AG04449 (cell line): ENCODE data around the gene ELOF1.

Experiments used
- CTCF ChIA-PET: fragments of 350-600 bp; formaldehyde crosslinking; extraction: SDS; loops from one replicate; lab custom pipeline; 2021; ENCODE audit warnings: antibody characterized with exemption; lab: Yijun Ruan, JAX
- POLR2A ChIA-PET: fragments of 400-600, 350-600 bp; formaldehyde crosslinking; extraction: SDS; loops from one replicate; lab custom pipeline; 2020; ENCODE audit warnings: antibody characterized with exemption, inconsistent platforms; lab: Yijun Ruan, JAX
- DNase-seq: peaks from one replicate; pipeline ENCODE4 v3.0.0-alpha.2; 2010; ENCODE audit warnings: low read depth, low spot score
- H3K4me3 ChIP-seq: 2 replicates; pipeline ENCODE4 v1.5.1; 2011; ENCODE audit warnings: low read depth, mild to moderate bottlenecking, control low read depth, low read length
- TF ChIP-seq, protein P1 (sequence below): IDR thresholded peaks from one replicate; pipeline ENCODE4 v1.5.1; 2011; ENCODE audit warnings: mild to moderate bottlenecking, moderate library complexity, low read length, control low read depth, inconsistent platforms; ENCODE audit not compliant: insufficient read depth; ENCODE audit errors: missing control alignments

Gene ELOF1

DNA sequence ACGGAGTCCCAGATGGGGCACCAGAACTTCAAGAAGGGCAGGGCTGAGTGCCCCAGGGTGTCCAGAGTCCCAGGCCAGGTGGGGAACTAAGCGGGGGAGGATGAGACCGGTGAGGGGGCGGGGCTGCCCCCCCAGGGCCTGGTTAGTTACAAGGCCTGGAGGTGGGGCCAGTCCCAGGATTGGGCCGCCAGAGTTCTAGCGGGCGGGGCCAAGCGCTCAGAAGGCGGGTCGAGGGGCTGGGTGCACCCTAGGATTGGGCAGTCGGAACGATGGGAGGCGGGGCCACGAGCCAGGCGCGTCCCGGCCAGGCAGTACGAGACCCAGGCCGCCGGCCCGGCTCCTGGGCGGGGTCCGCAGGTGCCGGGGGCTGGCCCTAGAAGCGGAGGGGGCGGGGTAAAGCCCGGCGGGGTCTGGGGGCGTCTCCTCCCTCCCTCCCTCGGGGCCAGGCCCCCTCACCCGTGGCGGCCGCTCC is 54.0 kb downstream of the ELOF1 start:
- H3K4me3 ChIP-seq, result peak overlapping the region; percentile 69
- peak; percentile 60 for DNase-seq
- ChIA-PET POLR2A (no interaction called here), CTCF (interaction anchor here (1.0 to 1.8 kb wide), 3 partner anchors 9 to 122 kb away, joined by 3 to 8 read pairs (median 5); no protein-coding TSS in a partner anchor)
- TF ChIP-seq, protein P1, sequence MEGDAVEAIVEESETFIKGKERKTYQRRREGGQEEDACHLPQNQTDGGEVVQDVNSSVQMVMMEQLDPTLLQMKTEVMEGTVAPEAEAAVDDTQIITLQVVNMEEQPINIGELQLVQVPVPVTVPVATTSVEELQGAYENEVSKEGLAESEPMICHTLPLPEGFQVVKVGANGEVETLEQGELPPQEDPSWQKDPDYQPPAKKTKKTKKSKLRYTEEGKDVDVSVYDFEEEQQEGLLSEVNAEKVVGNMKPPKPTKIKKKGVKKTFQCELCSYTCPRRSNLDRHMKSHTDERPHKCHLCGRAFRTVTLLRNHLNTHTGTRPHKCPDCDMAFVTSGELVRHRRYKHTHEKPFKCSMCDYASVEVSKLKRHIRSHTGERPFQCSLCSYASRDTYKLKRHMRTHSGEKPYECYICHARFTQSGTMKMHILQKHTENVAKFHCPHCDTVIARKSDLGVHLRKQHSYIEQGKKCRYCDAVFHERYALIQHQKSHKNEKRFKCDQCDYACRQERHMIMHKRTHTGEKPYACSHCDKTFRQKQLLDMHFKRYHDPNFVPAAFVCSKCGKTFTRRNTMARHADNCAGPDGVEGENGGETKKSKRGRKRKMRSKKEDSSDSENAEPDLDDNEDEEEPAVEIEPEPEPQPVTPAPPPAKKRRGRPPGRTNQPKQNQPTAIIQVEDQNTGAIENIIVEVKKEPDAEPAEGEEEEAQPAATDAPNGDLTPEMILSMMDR, result no peak

DNA sequence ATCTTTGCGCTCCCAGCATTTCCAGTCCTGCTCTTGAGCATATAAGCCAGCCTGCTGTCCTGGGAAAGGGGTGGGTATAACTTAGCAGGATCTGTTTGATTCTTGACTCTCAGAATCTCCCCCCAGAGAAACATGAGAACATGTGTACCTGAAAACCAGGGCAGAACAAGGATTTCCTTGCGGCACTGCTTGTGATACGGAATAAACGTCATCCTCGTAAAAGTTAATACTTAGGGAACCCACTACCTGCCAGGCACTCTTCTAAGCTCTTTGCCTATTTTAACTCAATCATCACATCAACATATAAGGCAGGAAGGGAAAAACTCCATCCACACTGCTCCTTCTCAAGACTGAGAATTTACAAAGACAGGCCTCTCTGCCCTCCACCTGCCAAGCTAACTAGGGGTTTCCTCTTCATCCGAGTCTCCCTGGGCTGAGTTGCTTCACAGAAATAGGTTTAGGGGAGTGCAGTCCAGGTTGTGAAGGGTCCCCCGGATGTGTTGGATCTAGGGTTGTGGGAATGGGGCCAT is 54.5 kb downstream of the ELOF1 start:
- TF ChIP-seq, protein P1, result no peak
- DNase-seq, result no peak
- H3K4me3 ChIP-seq, result peak overlapping the region; percentile 69
- ChIA-PET CTCF (interaction anchor here (1.0 to 1.8 kb wide), 4 partner anchors 8 to 121 kb away, joined by 3 to 8 read pairs (median 4); no protein-coding TSS in a partner anchor), POLR2A (no interaction called here)
